GM12892 (cell line): Measurements from ENCODE around the gene PLXDC1. TPM values are rescaled to one million over a fixed set of nuclear protein-coding genes. Genes with fewer than 3 reads are reported as not detected.

Experiments
- DNase-seq: peaks from one replicate; pipeline ENCODE4 v3.0.0; 2011; ENCODE audit not compliant: insufficient read length
- FAIRE-seq: peaks from 2 replicates; lab custom pipeline; 2011; peaks lifted over from hg19 to GRCh38; lab: Jason Lieb, UNC
- POLR2A ChIP-seq: IDR thresholded peaks from 2 replicates; pipeline ENCODE4 v1.6.1; 2011; ENCODE audit warnings: low read depth, low read length, control low read depth
- POLR2AphosphoS5 ChIP-seq: IDR thresholded peaks from 2 replicates; pipeline ENCODE4 v1.6.1; 2011; ENCODE audit warnings: low read depth, low read length, control low read depth
- TAF1 ChIP-seq: IDR thresholded peaks from 2 replicates; pipeline ENCODE4 v1.6.1; 2011; ENCODE audit warnings: low read depth, mild to moderate bottlenecking, control low read depth, low read length, borderline replicate concordance
- polyA plus RNA-seq: library from polyadenylated mRNA; unstranded; fragments of >200 nt; gene quantifications from one replicate; pipeline ENCODE4 v1.2.1, GENCODE V29; 2012; ENCODE audit warnings: missing spikeins, inconsistent platforms; ENCODE audit not compliant: missing spikeins

PLXDC1 gene
- polyA plus RNA-seq = not detected

DNA sequence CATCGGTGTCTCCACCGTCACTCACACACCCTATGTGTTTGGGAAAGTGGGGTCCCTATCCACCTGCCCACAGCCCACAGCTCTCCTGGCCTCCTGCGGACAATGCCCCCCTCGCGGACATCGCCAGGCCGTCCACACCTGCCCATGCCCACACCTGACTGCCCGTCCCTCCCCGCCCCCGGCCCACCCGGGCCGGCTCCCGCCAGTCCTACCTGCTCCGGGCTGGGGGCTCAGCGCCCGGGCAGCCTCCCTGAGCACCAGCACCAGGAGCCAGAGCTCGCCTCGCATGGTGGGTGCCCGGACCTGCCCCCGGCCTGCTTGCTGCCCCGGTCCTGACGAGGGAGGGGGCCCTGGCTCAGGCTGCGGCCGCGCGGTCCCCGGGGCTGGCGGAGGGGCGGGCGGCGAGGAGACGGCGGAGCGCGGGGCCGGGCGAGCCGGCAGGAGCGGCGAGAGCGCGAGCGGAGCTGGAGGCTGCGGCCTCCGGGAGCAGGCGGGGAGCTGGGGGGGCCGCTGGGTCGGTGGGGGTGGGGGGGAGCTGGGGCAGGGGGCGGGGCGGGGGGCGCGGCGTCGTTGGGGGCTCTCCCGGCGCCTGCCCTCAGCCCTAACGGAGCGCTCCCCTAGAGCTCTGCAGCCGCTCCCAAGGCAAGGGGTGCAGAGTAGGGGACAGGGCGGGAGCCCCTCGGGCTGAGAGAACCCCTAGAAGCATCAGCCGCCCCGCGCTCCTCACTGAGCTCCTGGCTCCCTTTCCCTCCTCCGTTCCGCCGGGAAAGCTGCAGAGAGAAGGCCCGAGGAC lies at the start of gene PLXDC1:
Gene PLXDC1 (minus strand): TSS at position 488 of the 793 bp plus-strand sequence. CDS start 200 bp downstream, at position 288.
- no peak for DNase-seq
- TF ChIP-seq POLR2AphosphoS5 = no peak
- TF ChIP-seq TAF1 = no peak
- TF ChIP-seq POLR2A = no peak
- no peak for FAIRE-seq

DNA sequence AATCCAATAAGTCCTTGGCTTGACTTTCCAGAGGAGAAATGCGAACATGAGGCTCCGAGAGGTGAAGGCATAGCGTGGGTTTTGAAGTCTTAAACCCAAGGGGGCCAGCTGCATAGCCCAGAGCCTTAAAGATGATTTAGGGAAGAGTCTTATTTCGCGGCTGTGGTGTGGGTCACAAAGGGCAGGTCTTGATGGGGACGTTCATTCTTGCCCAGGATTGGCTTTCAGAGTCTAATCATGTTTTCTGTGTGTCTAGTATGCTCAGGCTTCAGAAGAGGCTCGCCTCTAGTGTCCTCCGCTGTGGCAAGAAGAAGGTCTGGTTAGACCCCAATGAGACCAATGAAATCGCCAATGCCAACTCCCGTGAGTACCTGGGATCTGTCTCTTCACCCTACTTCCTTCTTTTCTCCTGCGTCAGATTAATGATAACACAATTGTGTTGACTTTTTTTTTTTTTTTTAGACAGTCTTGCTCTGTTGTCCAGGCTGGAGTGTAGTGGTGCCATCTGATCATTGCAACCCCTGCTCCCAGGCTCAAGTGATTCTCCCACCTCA lies 49.6 kb upstream of the PLXDC1 start:
- DNase-seq (no peak), FAIRE-seq (no peak)
- TF ChIP-seq POLR2AphosphoS5 (peak; percentile 68), POLR2A (peak; percentile 45; the same call in 1 of the 2 replicates), TAF1 (no peak)

GRCh38 chr17:39200070-39200879 lies 48.8 kb upstream of the PLXDC1 start, which contains the start of gene RPL19:
Gene RPL19 (plus strand): TSS chr17:39200283. CDS start chr17:39200345, 62 bp downstream.
- TF ChIP-seq TAF1 (peak; percentile 97), POLR2A (peak; percentile 99), POLR2AphosphoS5 (peak; percentile 99)
- peak; percentile 86 for DNase-seq
- peak; percentile 30 for FAIRE-seq

DNA sequence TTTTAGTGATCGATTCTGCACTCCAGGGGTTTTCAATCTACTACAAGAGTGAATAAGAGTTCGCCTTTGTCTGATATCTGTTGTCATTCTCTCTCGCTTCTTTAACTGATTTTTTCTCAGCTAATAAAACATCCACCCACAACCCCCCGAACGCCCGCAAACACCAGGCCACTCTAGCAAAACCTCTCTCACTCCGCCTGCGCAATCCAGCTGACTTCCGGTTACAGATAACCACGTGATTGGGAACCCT lies 48.3 kb upstream of the PLXDC1 start:
- TF ChIP-seq POLR2A (peak; percentile 4; the same call in 1 of the 2 replicates), POLR2AphosphoS5 (no peak), TAF1 (no peak)
- FAIRE-seq = peak; percentile 86
- DNase-seq = peak; percentile 89

GRCh38 chr17:39198186-39198566 lies 46.7 kb upstream of the PLXDC1 start:
- TF ChIP-seq POLR2A = no peak
- no peak for TF ChIP-seq TAF1
- no peak for TF ChIP-seq POLR2AphosphoS5
- FAIRE-seq (no peak), DNase-seq (no peak)

- TF ChIP-seq TAF1 = no peak
- no peak for TF ChIP-seq POLR2AphosphoS5
- TF ChIP-seq POLR2A = peak; percentile 48; the same call in 1 of the 2 replicates
- peak; percentile 14 for FAIRE-seq
- peak; percentile 80 for DNase-seq
Measured at GRCh38 chr17:39197380-39198185, 46.1 kb upstream of the PLXDC1 start, which contains the start of gene CACNB1. Gene CACNB1 (minus strand): TSS chr17:39197669. CDS start chr17:39197495, 174 bp downstream.

DNA sequence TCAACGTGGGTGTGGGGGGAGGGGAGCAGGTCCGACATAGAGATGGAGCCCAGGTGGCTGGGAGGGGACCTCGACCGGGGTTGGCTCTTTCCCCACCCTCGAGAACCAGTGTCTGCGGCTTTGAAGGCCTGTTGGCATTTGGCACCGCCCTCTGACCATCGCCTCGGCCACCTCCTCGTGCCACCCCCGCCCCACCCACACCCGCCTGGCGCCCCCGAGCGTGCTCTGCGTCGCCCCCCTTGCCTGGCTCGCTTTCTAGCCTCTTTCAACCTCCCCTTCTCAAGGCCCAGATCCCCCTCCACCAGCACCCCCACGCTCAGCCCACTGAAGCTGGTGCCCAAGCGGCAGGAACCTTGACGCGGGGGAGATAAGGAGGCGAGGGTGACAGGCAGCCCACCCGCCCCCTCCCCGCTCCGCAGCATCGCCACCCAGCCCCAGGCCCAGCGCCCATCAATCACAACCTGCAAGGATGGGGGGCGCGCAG lies 45.4 kb upstream of the PLXDC1 start:
- FAIRE-seq = no peak
- DNase-seq = no peak
- TF ChIP-seq POLR2AphosphoS5 (no peak), POLR2A (no peak), TAF1 (no peak)

- DNase-seq = no peak
- no peak for FAIRE-seq
- TF ChIP-seq TAF1 (no peak), POLR2A (no peak), POLR2AphosphoS5 (no peak)
Measured at GRCh38 chr17:39196241-39196807, 44.9 kb upstream of the PLXDC1 start.

- FAIRE-seq (peak; percentile 77), DNase-seq (no peak)
- TF ChIP-seq TAF1 (no peak), POLR2A (no peak), POLR2AphosphoS5 (no peak)
Measured at GRCh38 chr17:39195568-39196160, 44.2 kb upstream of the PLXDC1 start.
